ENCODE data around the gene DNAJC11. TPM values are rescaled to one million over a fixed set of nuclear protein-coding genes. Genes with fewer than 3 reads are reported as not detected.

Gene DNAJC11
- polyA plus RNA-seq, 1 of the 3 experiments (the other 2 are of a cell fraction), result 38.2 TPM

GRCh38 chr1:6703016-6703415 is 1.4 kb upstream of the DNAJC11 start:
- POLR2A ChIA-PET, result no interaction called here
- Histone ChIP-seq H3K27ac (ENCODE audit: low read depth in 2 of 2, low read length in 1 of 2) (no peak overlapping the region), H3K27me3 (ENCODE audit: insufficient read depth) (no peaks in the 10 kb centered on the region), H3K9ac (no peak overlapping the region), H3K9me2 (no peaks in the 10 kb centered on the region), H3F3A (replicated peaks; ENCODE audit: insufficient read depth) (no peaks in the 10 kb centered on the region), H3K4me2 (no peak overlapping the region), H3K36me3 (replicated peaks in 1 of 2; ENCODE audit: control insufficient read depth in 1 of 2, insufficient read depth in 2 of 2, low read length in 1 of 2) (no peaks in the 10 kb centered on the region), H4K20me1 (ENCODE audit: insufficient read depth) (no peaks in the 10 kb centered on the region), H3K4me3 (ENCODE audit: low read depth in 2 of 2, low read length in 1 of 2) (no peak overlapping the region), H3K4me1 (ENCODE audit: control insufficient read depth in 1 of 2, insufficient read depth in 2 of 2, low read depth in 1 of 2, low read length in 1 of 2) (peaks cover 0 to 11% of the 10 kb centered on the region in 2 experiments; a peak in 1 of 4 replicates), H2AFZ (ENCODE audit: low read depth) (no peak overlapping the region), H3K79me2 (ENCODE audit: insufficient read depth) (peaks cover 35% of the 10 kb centered on the region), H3K9me3 (no peaks in the 10 kb centered on the region)
- DNase-seq, result no peak
- no peak for TF ChIP-seq MXI1 (IDR thresholded peaks at IDR 0.05; ENCODE audit: low read depth, low read length)
- TF ChIP-seq, protein P1, sequence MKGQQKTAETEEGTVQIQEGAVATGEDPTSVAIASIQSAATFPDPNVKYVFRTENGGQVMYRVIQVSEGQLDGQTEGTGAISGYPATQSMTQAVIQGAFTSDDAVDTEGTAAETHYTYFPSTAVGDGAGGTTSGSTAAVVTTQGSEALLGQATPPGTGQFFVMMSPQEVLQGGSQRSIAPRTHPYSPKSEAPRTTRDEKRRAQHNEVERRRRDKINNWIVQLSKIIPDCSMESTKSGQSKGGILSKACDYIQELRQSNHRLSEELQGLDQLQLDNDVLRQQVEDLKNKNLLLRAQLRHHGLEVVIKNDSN (IDR thresholded peaks at IDR 0.05; ENCODE audit: borderline replicate concordance, low read depth), result no peak
- no peak for TF ChIP-seq RXRA (IDR thresholded peaks at IDR 0.05; ENCODE audit: borderline replicate concordance, low read depth)
- TF ChIP-seq RCOR1 (IDR thresholded peaks at IDR 0.05; ENCODE audit: low read length), result no peak
- TF ChIP-seq FOSL2 (IDR thresholded peaks at IDR 0.05; ENCODE audit: borderline replicate concordance, low read depth), result no peak
- TF ChIP-seq FOXJ3 (CRISPR knock-in tag; IDR thresholded peaks at IDR 0.05), result no peak
- TF ChIP-seq REST (IDR thresholded peaks at IDR 0.05; ENCODE audit: low read depth, low read length), result no peak
- 77% methylated on average over 4 of the region's 4 CpGs for WGBS (ENCODE audit: low lambda C conversion rate)
- CTCF ChIA-PET, result interaction anchor here (0.6 kb wide), 1 partner anchor 247 kb away, joined by 3 read pairs; no protein-coding TSS in a partner anchor

GRCh38 chr1:6700853-6701436 is 671 bp downstream of the DNAJC11 start:
- 5% methylated on average over 3 of the region's 24 CpGs for WGBS (ENCODE audit: low lambda C conversion rate)
- Histone ChIP-seq H4K20me1 (ENCODE audit: insufficient read depth) (no peaks in the 10 kb centered on the region), H3K27me3 (ENCODE audit: insufficient read depth) (no peaks in the 10 kb centered on the region), H3K9me3 (no peaks in the 10 kb centered on the region), H3K4me1 (ENCODE audit: control insufficient read depth in 1 of 2, insufficient read depth in 2 of 2, low read depth in 1 of 2, low read length in 1 of 2) (peaks cover 0 to 11% of the 10 kb centered on the region in 2 experiments; a peak in 1 of 4 replicates), H3K9me2 (no peaks in the 10 kb centered on the region), H3K4me2 (peak overlapping the region; percentile 90), H3K36me3 (replicated peaks in 1 of 2; ENCODE audit: control insufficient read depth in 1 of 2, insufficient read depth in 2 of 2, low read length in 1 of 2) (peaks cover 0 to 6% of the 10 kb centered on the region in 2 experiments), H3K27ac (ENCODE audit: low read depth in 2 of 2, low read length in 1 of 2) (peak overlapping the region; percentile 62 to 68; a peak in 2 of 4 replicates), H3K4me3 (ENCODE audit: low read depth in 2 of 2, low read length in 1 of 2) (peak overlapping the region; percentile 85 to 95), H3K79me2 (ENCODE audit: insufficient read depth) (peaks cover 51% of the 10 kb centered on the region), H2AFZ (ENCODE audit: low read depth) (no peak overlapping the region), H3K9ac (peak overlapping the region; percentile 94), H3F3A (replicated peaks; ENCODE audit: insufficient read depth) (peaks cover 6% of the 10 kb centered on the region)
- CTCF ChIA-PET, result interaction anchor here (0.6 to 2.8 kb wide), 28 partner anchors 9 to 968 kb away, joined by 3 to 26 read pairs (median 4); partner anchors contain the start of gene THAP3
- DNase-seq, result no peak
- POLR2A ChIA-PET, result interaction anchor here (0.6 to 1.0 kb wide), 3 partner anchors 29 to 222 kb away, joined by 3 to 4 read pairs (median 4); partner anchors contain the start of gene CAMTA1
- TF ChIP-seq, protein P2, sequence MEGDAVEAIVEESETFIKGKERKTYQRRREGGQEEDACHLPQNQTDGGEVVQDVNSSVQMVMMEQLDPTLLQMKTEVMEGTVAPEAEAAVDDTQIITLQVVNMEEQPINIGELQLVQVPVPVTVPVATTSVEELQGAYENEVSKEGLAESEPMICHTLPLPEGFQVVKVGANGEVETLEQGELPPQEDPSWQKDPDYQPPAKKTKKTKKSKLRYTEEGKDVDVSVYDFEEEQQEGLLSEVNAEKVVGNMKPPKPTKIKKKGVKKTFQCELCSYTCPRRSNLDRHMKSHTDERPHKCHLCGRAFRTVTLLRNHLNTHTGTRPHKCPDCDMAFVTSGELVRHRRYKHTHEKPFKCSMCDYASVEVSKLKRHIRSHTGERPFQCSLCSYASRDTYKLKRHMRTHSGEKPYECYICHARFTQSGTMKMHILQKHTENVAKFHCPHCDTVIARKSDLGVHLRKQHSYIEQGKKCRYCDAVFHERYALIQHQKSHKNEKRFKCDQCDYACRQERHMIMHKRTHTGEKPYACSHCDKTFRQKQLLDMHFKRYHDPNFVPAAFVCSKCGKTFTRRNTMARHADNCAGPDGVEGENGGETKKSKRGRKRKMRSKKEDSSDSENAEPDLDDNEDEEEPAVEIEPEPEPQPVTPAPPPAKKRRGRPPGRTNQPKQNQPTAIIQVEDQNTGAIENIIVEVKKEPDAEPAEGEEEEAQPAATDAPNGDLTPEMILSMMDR (IDR thresholded peaks at IDR 0.05), result no peak
- TF ChIP-seq CHD2 (IDR thresholded peaks at IDR 0.05; ENCODE audit: low read length, partially characterized antibody) (no peak), JUND (IDR thresholded peaks at IDR 0.05) (no peak), NRF1 (IDR thresholded peaks at IDR 0.05; ENCODE audit: low read depth, low read length) (no peak), YY1 (IDR thresholded peaks at IDR 0.05; ENCODE audit: low read depth) (no peak), NFIC (IDR thresholded peaks at IDR 0.05; ENCODE audit: borderline replicate concordance) (no peak), TAF1 (IDR thresholded peaks at IDR 0.05; ENCODE audit: borderline replicate concordance, low read depth, low read length) (no peak), GABPA (IDR thresholded peaks at IDR 0.05; ENCODE audit: low read depth) (no peak), MXI1 (IDR thresholded peaks at IDR 0.05; ENCODE audit: low read depth, low read length) (no peak), FOSL2 (IDR thresholded peaks at IDR 0.05; ENCODE audit: borderline replicate concordance, low read depth) (no peak), EP300 (IDR thresholded peaks at IDR 0.05; ENCODE audit: borderline replicate concordance in 1 of 2, low read depth in 1 of 2, low read length in 1 of 2) (no peak), SMC3 (IDR thresholded peaks at IDR 0.05; ENCODE audit: low read depth, low read length) (no peak), RAD21 (IDR thresholded peaks at IDR 0.05; ENCODE audit: low read length) (no peak), MAX (IDR thresholded peaks at IDR 0.05; ENCODE audit: low read depth) (no peak)
- TF ChIP-seq, protein P3, sequence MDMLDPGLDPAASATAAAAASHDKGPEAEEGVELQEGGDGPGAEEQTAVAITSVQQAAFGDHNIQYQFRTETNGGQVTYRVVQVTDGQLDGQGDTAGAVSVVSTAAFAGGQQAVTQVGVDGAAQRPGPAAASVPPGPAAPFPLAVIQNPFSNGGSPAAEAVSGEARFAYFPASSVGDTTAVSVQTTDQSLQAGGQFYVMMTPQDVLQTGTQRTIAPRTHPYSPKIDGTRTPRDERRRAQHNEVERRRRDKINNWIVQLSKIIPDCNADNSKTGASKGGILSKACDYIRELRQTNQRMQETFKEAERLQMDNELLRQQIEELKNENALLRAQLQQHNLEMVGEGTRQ (IDR thresholded peaks at IDR 0.05; ENCODE audit: borderline replicate concordance, low read depth, low read length), result no peak

Data from SK-N-SH (cell line).